ENCODE data around the gene MUC5B.

- TF ChIP-seq EZH2 (IDR thresholded peaks at IDR 0.05; ENCODE audit: insufficient read depth, poor library complexity, severe bottlenecking) = no peak
- TF ChIP-seq EZH2phosphoT487 (IDR thresholded peaks at IDR 0.05; ENCODE audit: insufficient read depth, low read depth) = no peak
Measured at GRCh38 chr11:1197886-1198560, 24.8 kb upstream of the MUC5B start.
